Gastrocnemius medialis (tissue), 4 donors: ENCODE data around the gene LYPD6B. TPM values are rescaled to one million over a fixed set of nuclear protein-coding genes. Genes with fewer than 3 reads are reported as not detected.

Experiments used
- ATAC-seq, 2 donors: fragments of 150-250 bp; one replicate each; pipeline ENCODE4 v1.9.1; 2016
- DNase-seq, 2 donors: peaks; one replicate each; pipeline ENCODE4 v3.0.0-alpha.2; 2019
- H3K27ac ChIP-seq, 4 donors: fragments of 200-600 bp; sonication (generic); 1 replicate in 1 of 4; 2 replicates in 3 of 4; pipeline ENCODE4 v1.5.1; 2016 to 2018; ENCODE audit warnings: mild to moderate bottlenecking in 2 of 4, moderate library complexity in 1 of 4
- H3K27me3 ChIP-seq, 3 donors: fragments of 200-600 bp; sonication (generic) in 2 of 3; 1 replicate in 1 of 3; 2 replicates in 2 of 3; pipeline versions ENCODE4 v1.5.1 to v1.6.0; 2016 to 2019; ENCODE audit warnings: mild to moderate bottlenecking in 1 of 3, moderate library complexity in 1 of 3
- H3K36me3 ChIP-seq, 2 donors: fragments of 200-600 bp; sonication (generic) in 1 of 2; one replicate each; pipeline ENCODE4 v1.5.1; 2017 to 2018
- H3K4me1 ChIP-seq, 2 donors: fragments of 200-600 bp; sonication (generic) in 1 of 2; one replicate each; pipeline ENCODE4 v1.5.1; 2016 to 2017; ENCODE audit warnings: mild to moderate bottlenecking in 2 of 2
- H3K4me3 ChIP-seq, 4 donors: fragments of 200-600 bp; sonication (generic) in 3 of 4; 1 replicate in 1 of 4; 2 replicates in 3 of 4; pipeline ENCODE4 v1.5.1; 2016 to 2019; ENCODE audit warnings: mild to moderate bottlenecking in 2 of 4
- H3K9me3 ChIP-seq, 3 donors: fragments of 200-600 bp; sonication (generic) in 2 of 3; 1 replicate in 1 of 3; 2 replicates in 2 of 3; pipeline ENCODE4 v1.5.1; 2016 to 2019
- CTCF ChIP-seq, 5 experiments: fragments of 450-650 bp in 3 of 5; fragments of 200-600 bp in 2 of 5; sonication (generic) in 2 of 5; IDR thresholded peaks in 4 of 5; conservative IDR thresholded peaks in 1 of 5; 1 replicate in 4 of 5; 2 replicates in 1 of 5; pipeline ENCODE4 v1.5.1; 2016 to 2019; ENCODE audit warnings: antibody characterized with exemption in 5 of 5, mild to moderate bottlenecking in 3 of 5, moderate library complexity in 3 of 5
- POLR2A ChIP-seq, 2 donors: fragments of 450-650 bp; IDR thresholded peaks; one replicate each; pipeline ENCODE4 v1.6.1; 2017; ENCODE audit warnings: antibody characterized with exemption in 2 of 2, mild to moderate bottlenecking in 2 of 2, moderate library complexity in 2 of 2
- in situ Hi-C, 4 donors: fragments of 200-750 bp; cut with MboI; loops; one replicate each; pipeline versions ENCODE4 v1.15.0 to v1.8.0; 2017; ENCODE audit warnings: low sequenced_read_pairs in 4 of 4
- intact Hi-C: fragments of 100-400 bp; cut with DNase I; formaldehyde crosslinking; loops from one replicate; pipeline ENCODE4 v1.15.1; 2023; ENCODE audit warnings: low total_unique reads
- total RNA-seq, 4 donors: library from RNA; depleted of rRNA; stranded (reverse); fragments of >200 nt; gene quantifications; one replicate each; pipeline versions ENCODE4 v1.1.0 to v1.2.3, GENCODE V29; 2016

The LYPD6B gene
- total RNA-seq, 4 donors from 2014 or later = not detected

- intact Hi-C loops (no loop called here), in situ Hi-C loops (no loop called here)
- ATAC-seq (no peak), DNase-seq (no peak)
- no peak overlapping the region for H3K4me3 ChIP-seq
- H3K27ac ChIP-seq = no peak overlapping the region
- no peaks in the 10 kb centered on the region for H3K9me3 ChIP-seq
- no peaks in the 10 kb centered on the region for H3K27me3 ChIP-seq
- H3K36me3 ChIP-seq = no peaks in the 10 kb centered on the region
- TF ChIP-seq CTCF (IDR thresholded peaks at IDR 0.05 in 4 of 5, conservative IDR thresholded peaks at IDR 0.05 in 1 of 5) = no peak
- TF ChIP-seq POLR2A (IDR thresholded peaks at IDR 0.05) = no peak
- no peaks in the 10 kb centered on the region for H3K4me1 ChIP-seq
Measured at GRCh38 chr2:149100739-149101699, 62.5 kb downstream of the LYPD6B start.

GRCh38 chr2:149101818-149102217 lies 63.3 kb downstream of the LYPD6B start:
- Histone ChIP-seq H3K4me3 (no peak overlapping the region), H3K36me3 (no peaks in the 10 kb centered on the region), H3K27me3 (no peaks in the 10 kb centered on the region), H3K27ac (no peak overlapping the region), H3K9me3 (no peaks in the 10 kb centered on the region), H3K4me1 (no peaks in the 10 kb centered on the region)
- intact Hi-C loops (no loop called here), in situ Hi-C loops (no loop called here)
- no peak for TF ChIP-seq POLR2A (IDR thresholded peaks at IDR 0.05)
- TF ChIP-seq CTCF (IDR thresholded peaks at IDR 0.05 in 4 of 5, conservative IDR thresholded peaks at IDR 0.05 in 1 of 5) = no peak
- DNase-seq = no peak
- ATAC-seq = no peak

GRCh38 chr2:149103081-149103620 lies 64.7 kb downstream of the LYPD6B start:
- H3K27me3 ChIP-seq = no peaks in the 10 kb centered on the region
- no peaks in the 10 kb centered on the region for H3K36me3 ChIP-seq
- in situ Hi-C loops (no loop called here), intact Hi-C loops (no loop called here)
- ATAC-seq (no peak), DNase-seq (no peak)
- no peak overlapping the region for H3K27ac ChIP-seq
- H3K4me3 ChIP-seq = no peak overlapping the region
- no peaks in the 10 kb centered on the region for H3K9me3 ChIP-seq
- no peak for TF ChIP-seq CTCF (IDR thresholded peaks at IDR 0.05 in 4 of 5, conservative IDR thresholded peaks at IDR 0.05 in 1 of 5)
- no peak for TF ChIP-seq POLR2A (IDR thresholded peaks at IDR 0.05)
- no peaks in the 10 kb centered on the region for H3K4me1 ChIP-seq

GRCh38 chr2:149104221-149104620 lies 65.7 kb downstream of the LYPD6B start:
- TF ChIP-seq POLR2A (IDR thresholded peaks at IDR 0.05) (no peak), CTCF (IDR thresholded peaks at IDR 0.05 in 4 of 5, conservative IDR thresholded peaks at IDR 0.05 in 1 of 5) (no peak)
- Histone ChIP-seq H3K4me1 (no peaks in the 10 kb centered on the region), H3K4me3 (no peak overlapping the region), H3K9me3 (no peaks in the 10 kb centered on the region), H3K27me3 (no peaks in the 10 kb centered on the region), H3K36me3 (no peaks in the 10 kb centered on the region), H3K27ac (no peak overlapping the region)
- ATAC-seq (no peak), DNase-seq (no peak)
- intact Hi-C loops (no loop called here), in situ Hi-C loops (no loop called here)
